Measurements from ENCODE around the gene CBL. TPM values are rescaled to one million over a fixed set of nuclear protein-coding genes. Genes with fewer than 3 reads are reported as not detected.
"Not testable (repeated sequence)": the region's sequence is repeated elsewhere in the genome, so short reads cannot be mapped to it uniquely, and the experiment has no call there.

Gene CBL
- 6.0 TPM for total RNA-seq
- 10 to 100 TPM in 6 of 8 donors, 1 to 10 TPM in 2; 8.7 to 15.0 (median 11.9) TPM for polyA plus RNA-seq (ENCODE audit: insufficient read depth in 1 of 8, insufficient read length in 8 of 8, low replicate concordance in 1 of 8)
- long read RNA-seq, donor 1, full-length matches to known transcripts = 1 of 1 reads
- long read RNA-seq, donor 1, partial matches to known transcripts = 0 of 1 reads
- long read RNA-seq, donor 1, other reads (novel, unspliced or antisense) = 0 of 1 reads
- long read RNA-seq, donor 2 = 0 reads
- long read RNA-seq, donor 3, full-length matches to known transcripts = 1 of 86 reads
- long read RNA-seq, donor 3, partial matches to known transcripts = 85 of 86 reads
- long read RNA-seq, donor 3, other reads (novel, unspliced or antisense) = 0 of 86 reads
- long read RNA-seq, donor 4 = 0 reads
- long read RNA-seq, donor 5, full-length matches to known transcripts = 1 of 1 reads
- long read RNA-seq, donor 5, partial matches to known transcripts = 0 of 1 reads
- long read RNA-seq, donor 5, other reads (novel, unspliced or antisense) = 0 of 1 reads
- long read RNA-seq, donor 6, full-length matches to known transcripts = 1 of 1 reads
- long read RNA-seq, donor 6, partial matches to known transcripts = 0 of 1 reads
- long read RNA-seq, donor 6, other reads (novel, unspliced or antisense) = 0 of 1 reads
- long read RNA-seq, donor 7, full-length matches to known transcripts = 1 of 1 reads
- long read RNA-seq, donor 7, partial matches to known transcripts = 0 of 1 reads
- long read RNA-seq, donor 7, other reads (novel, unspliced or antisense) = 0 of 1 reads
- long read RNA-seq, donor 8 = 0 reads
- long read RNA-seq, donor 9, partial matches to known transcripts = 62 of 62 reads
- long read RNA-seq, donor 9, other reads (novel, unspliced or antisense) = 0 of 62 reads
- long read RNA-seq, donor 10, full-length matches to known transcripts = 2 of 59 reads
- long read RNA-seq, donor 10, partial matches to known transcripts = 57 of 59 reads
- long read RNA-seq, donor 10, other reads (novel, unspliced or antisense) = 0 of 59 reads
- long read RNA-seq, donor 11, full-length matches to known transcripts = 1 of 58 reads
- long read RNA-seq, donor 11, partial matches to known transcripts = 48 of 58 reads
- long read RNA-seq, donor 11, other reads (novel, unspliced or antisense) = 9 of 58 reads

DNA sequence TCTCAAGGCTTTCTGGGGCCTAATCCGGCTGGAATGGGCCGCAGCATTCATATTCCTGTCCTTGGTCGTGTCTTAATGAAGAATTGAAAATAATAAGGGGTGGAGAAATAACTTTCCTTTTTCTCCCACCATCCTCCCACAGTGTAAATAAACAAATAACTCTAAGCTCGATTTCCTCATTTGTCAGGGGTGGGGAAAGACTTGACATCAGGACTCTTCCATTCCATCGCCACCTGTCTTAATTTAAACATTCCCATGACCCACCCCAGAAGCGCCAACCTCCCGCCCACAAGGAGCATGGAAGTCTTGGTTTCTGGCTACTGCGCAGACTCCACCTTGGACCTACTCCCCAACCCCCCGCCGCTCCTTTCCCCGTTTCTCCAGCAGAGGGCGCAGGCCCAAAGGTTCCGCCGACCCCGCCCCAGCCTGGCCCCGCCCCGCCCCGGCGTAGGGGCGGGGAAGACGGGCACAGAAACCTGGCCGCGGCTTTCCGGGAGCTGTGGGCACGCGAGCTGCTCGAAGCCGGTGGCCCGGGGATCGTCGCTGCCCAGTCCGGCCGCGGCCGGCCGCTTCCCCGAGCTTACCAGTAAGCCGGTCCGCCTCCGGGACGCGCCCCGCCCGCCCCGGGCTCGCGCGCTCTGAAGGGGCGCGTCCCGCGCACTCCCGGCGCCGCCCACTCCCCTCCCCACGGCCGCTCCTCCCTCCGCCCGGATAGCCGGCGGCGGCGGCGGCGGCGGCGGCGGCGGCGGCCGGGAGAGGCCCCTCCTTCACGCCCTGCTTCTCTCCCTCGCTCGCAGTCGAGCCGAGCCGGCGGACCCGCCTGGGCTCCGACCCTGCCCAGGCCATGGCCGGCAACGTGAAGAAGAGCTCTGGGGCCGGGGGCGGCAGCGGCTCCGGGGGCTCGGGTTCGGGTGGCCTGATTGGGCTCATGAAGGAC lies at the start of gene CBL:
Gene CBL, plus strand, starts transcription at position 766 of the 937 bp plus-strand sequence. Its CDS starts 79 bp downstream, at position 845.
- H3K27ac ChIP-seq (ENCODE audit: low read length) = peak within 1 kb of the TSS; percentile 91
- under 1% methylated on average over 71 of the region's 88 CpGs for WGBS (ENCODE audit: insufficient coverage)
- H3K27me3 ChIP-seq (ENCODE audit: control insufficient read depth, insufficient read depth, low read length) = no peaks in the 10 kb centered on the region
- peaks cover 13% of the 10 kb centered on the region for H3K4me1 ChIP-seq (ENCODE audit: control insufficient read depth, insufficient read depth, low read length)
- H3K36me3 ChIP-seq (ENCODE audit: control insufficient read depth, insufficient read depth, low read length) = no peaks in the 10 kb centered on the region
- H3K9me3 ChIP-seq (replicated peaks; ENCODE audit: control insufficient read depth, low read depth, low read length) = no peaks in the 10 kb centered on the region
- H3K4me3 ChIP-seq (ENCODE audit: low read length) = peak within 1 kb of the TSS; percentile 98
- peak; percentile 96 for DNase-seq

DNA sequence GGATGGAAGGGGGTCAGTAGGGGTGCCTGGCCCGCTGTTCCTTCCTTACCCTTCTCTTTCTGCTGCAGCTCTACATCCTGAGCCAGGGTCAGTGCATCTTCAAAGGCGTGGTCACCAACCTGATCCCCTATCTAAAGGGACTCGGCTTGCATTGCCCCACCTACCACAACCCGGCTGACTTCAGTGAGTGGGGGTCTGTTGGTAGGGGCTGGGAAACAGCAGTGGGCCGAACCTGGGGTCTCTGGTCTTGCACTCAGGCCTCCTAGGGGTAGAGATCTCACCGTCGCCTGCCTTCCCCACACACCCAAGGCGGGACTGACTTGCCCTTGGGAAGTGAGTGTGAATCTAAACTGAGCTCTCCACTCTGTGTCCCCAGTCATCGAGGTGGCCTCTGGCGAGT lies 49.6 kb upstream of the CBL start:
- no peaks in the 10 kb centered on the region for H3K4me1 ChIP-seq (ENCODE audit: control insufficient read depth, insufficient read depth, low read length)
- no peak overlapping the region for H3K4me3 ChIP-seq (ENCODE audit: low read length)
- H3K27ac ChIP-seq (ENCODE audit: low read length) = no peak overlapping the region
- DNase-seq = no peak
- H3K9me3 ChIP-seq (replicated peaks; ENCODE audit: control insufficient read depth, low read depth, low read length) = no peaks in the 10 kb centered on the region
- H3K36me3 ChIP-seq (ENCODE audit: control insufficient read depth, insufficient read depth, low read length) = no peaks in the 10 kb centered on the region
- peaks cover 13% of the 10 kb centered on the region for H3K27me3 ChIP-seq (ENCODE audit: control insufficient read depth, insufficient read depth, low read length)
- 100% methylated on average over 1 of the region's 10 CpGs for WGBS (ENCODE audit: insufficient coverage)

DNA sequence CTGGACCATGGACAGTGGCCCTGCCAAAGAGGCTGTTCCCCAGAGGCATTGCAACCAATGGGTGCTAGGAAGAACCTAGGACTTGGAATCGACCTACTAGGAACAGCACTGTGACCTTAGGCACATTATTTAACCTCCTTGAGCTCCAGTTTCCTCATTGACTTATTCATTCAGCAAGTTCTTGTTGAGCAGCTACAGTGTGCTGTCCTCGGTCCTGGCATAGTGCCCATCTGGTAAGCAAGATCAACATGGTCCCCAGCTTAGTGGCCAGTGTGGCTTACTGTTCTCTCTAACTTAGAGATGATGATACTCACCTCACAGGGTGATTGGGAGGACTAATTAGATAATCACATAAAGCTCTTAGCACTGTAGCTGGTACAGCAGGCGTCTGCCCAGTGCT lies 49.1 kb upstream of the CBL start:
- Histone ChIP-seq H3K27me3 (ENCODE audit: control insufficient read depth, insufficient read depth, low read length) (peaks cover 11% of the 10 kb centered on the region), H3K4me1 (ENCODE audit: control insufficient read depth, insufficient read depth, low read length) (no peaks in the 10 kb centered on the region), H3K36me3 (ENCODE audit: control insufficient read depth, insufficient read depth, low read length) (no peaks in the 10 kb centered on the region), H3K9me3 (replicated peaks; ENCODE audit: control insufficient read depth, low read depth, low read length) (no peaks in the 10 kb centered on the region), H3K4me3 (ENCODE audit: low read length) (no peak overlapping the region), H3K27ac (ENCODE audit: low read length) (no peak overlapping the region)
- WGBS (ENCODE audit: insufficient coverage) = 48% methylated on average over 2 of the region's 3 CpGs
- no peak for DNase-seq

DNA sequence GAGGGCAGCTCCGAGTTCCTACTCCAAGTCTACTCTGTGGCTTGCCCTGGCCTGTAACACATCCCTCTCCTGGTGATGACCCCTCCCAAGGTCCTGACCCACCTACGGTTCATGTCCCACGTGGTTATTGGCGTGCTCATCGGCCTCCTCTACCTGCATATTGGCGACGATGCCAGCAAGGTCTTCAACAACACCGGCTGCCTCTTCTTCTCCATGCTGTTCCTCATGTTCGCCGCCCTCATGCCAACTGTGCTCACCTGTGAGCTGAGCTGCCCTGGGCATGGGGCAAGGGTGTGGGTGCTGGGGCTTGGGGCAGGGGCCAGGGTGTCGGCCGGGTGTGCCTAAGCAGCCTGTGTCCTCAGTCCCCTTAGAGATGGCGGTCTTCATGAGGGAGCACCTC lies 47.7 kb upstream of the CBL start:
- Histone ChIP-seq H3K9me3 (replicated peaks; ENCODE audit: control insufficient read depth, low read depth, low read length) (no peaks in the 10 kb centered on the region), H3K36me3 (ENCODE audit: control insufficient read depth, insufficient read depth, low read length) (no peaks in the 10 kb centered on the region), H3K4me3 (ENCODE audit: low read length) (no peak overlapping the region), H3K27me3 (ENCODE audit: control insufficient read depth, insufficient read depth, low read length) (peaks cover 7% of the 10 kb centered on the region), H3K27ac (ENCODE audit: low read length) (no peak overlapping the region), H3K4me1 (ENCODE audit: control insufficient read depth, insufficient read depth, low read length) (no peaks in the 10 kb centered on the region)
- DNase-seq = no peak
- 88% methylated on average over 11 of the region's 13 CpGs for WGBS (ENCODE audit: insufficient coverage)

DNA sequence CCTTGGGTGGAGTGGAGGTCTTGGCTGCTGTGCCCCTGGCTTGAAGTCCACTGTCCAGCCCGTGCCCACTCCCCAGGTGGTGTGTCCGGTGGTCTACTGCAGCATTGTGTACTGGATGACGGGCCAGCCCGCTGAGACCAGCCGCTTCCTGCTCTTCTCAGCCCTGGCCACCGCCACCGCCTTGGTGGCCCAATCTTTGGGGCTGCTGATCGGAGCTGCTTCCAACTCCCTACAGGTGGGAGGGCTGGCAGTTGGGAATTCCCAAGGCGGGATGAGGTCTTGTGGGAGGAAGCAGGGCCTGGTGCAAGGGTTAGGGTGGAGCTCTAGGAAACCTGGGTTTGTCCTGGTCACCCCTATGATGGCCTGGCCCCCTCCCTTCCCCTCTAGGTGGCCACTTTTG lies 46.0 kb upstream of the CBL start:
- Histone ChIP-seq H3K36me3 (ENCODE audit: control insufficient read depth, insufficient read depth, low read length) (no peaks in the 10 kb centered on the region), H3K4me3 (ENCODE audit: low read length) (no peak overlapping the region), H3K4me1 (ENCODE audit: control insufficient read depth, insufficient read depth, low read length) (no peaks in the 10 kb centered on the region), H3K27ac (ENCODE audit: low read length) (no peak overlapping the region), H3K9me3 (replicated peaks; ENCODE audit: control insufficient read depth, low read depth, low read length) (no peaks in the 10 kb centered on the region), H3K27me3 (ENCODE audit: control insufficient read depth, insufficient read depth, low read length) (peaks cover 2% of the 10 kb centered on the region)
- no peak for DNase-seq
- 82% methylated on average over 8 of the region's 9 CpGs for WGBS (ENCODE audit: insufficient coverage)

DNA sequence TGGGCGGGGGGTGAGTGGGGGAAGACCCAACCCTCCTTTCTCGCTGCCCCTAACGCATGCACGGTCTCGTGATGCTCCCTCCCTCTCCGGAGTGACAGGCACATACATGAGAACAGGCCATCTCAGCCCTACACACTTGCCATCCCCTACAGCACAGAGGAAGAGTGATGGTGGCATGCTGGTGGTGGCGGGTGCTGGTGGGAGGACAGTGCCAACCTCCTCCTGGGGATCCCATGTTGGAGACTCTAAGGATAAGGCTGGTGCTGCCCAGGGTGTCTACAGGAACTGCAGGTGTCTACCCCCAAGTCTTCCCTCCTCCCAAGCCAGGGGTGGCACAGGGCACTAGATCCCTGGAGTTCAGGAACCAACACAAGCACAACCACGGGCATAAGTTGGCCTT lies 44.3 kb upstream of the CBL start:
- Histone ChIP-seq H3K27ac (ENCODE audit: low read length) (no peak overlapping the region), H3K36me3 (ENCODE audit: control insufficient read depth, insufficient read depth, low read length) (no peaks in the 10 kb centered on the region), H3K4me3 (ENCODE audit: low read length) (no peak overlapping the region), H3K4me1 (ENCODE audit: control insufficient read depth, insufficient read depth, low read length) (no peaks in the 10 kb centered on the region), H3K27me3 (ENCODE audit: control insufficient read depth, insufficient read depth, low read length) (peaks cover 2% of the 10 kb centered on the region), H3K9me3 (replicated peaks; ENCODE audit: control insufficient read depth, low read depth, low read length) (no peaks in the 10 kb centered on the region)
- 91% methylated on average over 4 of the region's 8 CpGs for WGBS (ENCODE audit: insufficient coverage)
- no peak for DNase-seq

DNA sequence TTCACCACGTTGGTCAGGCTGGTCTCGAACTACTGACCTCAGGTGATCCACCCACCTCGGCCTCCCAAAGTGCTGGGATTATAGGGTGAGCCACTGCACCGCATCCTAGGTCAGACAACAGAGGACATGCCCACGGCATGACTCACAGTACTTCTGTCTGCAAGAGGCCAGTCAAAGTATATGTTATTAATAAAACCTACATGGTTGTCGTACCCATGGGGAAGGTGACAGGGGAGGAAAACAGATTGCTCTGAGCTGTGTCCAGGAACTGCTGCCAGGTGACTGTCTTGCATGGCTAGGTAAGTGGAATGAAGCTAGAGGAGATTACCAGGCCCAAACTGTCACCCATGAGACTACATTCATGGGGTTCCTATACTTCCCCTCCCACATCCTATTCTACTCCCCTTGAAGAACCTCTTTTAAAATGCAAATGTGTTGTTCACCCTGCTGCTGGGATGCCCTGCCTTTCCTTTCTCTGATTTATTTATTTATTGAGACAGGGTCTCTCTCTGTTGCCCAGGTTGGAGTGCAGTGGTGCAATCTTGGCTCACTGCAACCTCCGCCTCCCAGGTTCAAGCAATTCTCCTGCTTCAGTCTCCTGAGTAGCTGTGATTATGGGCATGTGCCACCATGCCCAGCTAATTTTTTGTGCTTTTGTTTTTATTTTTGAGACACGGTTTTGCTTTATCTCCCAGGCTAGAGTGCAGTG lies 39.6 kb upstream of the CBL start:
- Histone ChIP-seq H3K27me3 (ENCODE audit: control insufficient read depth, insufficient read depth, low read length) (no peaks in the 10 kb centered on the region), H3K4me1 (ENCODE audit: control insufficient read depth, insufficient read depth, low read length) (peaks cover 14% of the 10 kb centered on the region), H3K4me3 (ENCODE audit: low read length) (no peak overlapping the region), H3K9me3 (replicated peaks; ENCODE audit: control insufficient read depth, low read depth, low read length) (no peaks in the 10 kb centered on the region), H3K27ac (ENCODE audit: low read length) (no peak overlapping the region), H3K36me3 (ENCODE audit: control insufficient read depth, insufficient read depth, low read length) (no peaks in the 10 kb centered on the region)
- DNase-seq = no peak
- 67% methylated on average over 5 of the region's 8 CpGs for WGBS (ENCODE audit: insufficient coverage)

DNA sequence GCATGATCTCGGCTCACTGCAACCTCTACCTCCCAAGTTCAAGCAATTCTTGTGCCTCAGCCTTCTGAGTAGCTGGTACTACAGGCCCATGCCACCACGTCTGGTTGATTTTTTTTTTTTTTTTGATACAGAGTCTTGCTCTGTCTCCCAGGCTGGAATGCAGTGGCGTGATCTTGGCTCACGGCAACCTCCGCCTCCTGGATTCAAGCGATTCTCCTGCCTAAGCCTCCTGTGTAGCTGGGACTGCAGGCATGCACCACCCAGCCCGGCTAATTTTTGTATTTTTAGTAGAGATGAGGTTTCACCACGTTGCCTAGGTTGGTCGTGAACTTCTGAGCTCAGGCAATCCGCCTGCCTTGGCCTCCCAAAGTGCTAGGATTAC lies 39.1 kb upstream of the CBL start:
- 60% methylated on average over 8 of the region's 10 CpGs for WGBS (ENCODE audit: insufficient coverage)
- H3K27me3 ChIP-seq (ENCODE audit: control insufficient read depth, insufficient read depth, low read length); H3K9me3 ChIP-seq (replicated peaks; ENCODE audit: control insufficient read depth, low read depth, low read length); H3K27ac ChIP-seq (ENCODE audit: low read length); H3K4me3 ChIP-seq (ENCODE audit: low read length); DNase-seq; H3K36me3 ChIP-seq (ENCODE audit: control insufficient read depth, insufficient read depth, low read length): not testable (repeated sequence)
- peaks cover 14% of the 10 kb centered on the region for H3K4me1 ChIP-seq (ENCODE audit: control insufficient read depth, insufficient read depth, low read length)

DNA sequence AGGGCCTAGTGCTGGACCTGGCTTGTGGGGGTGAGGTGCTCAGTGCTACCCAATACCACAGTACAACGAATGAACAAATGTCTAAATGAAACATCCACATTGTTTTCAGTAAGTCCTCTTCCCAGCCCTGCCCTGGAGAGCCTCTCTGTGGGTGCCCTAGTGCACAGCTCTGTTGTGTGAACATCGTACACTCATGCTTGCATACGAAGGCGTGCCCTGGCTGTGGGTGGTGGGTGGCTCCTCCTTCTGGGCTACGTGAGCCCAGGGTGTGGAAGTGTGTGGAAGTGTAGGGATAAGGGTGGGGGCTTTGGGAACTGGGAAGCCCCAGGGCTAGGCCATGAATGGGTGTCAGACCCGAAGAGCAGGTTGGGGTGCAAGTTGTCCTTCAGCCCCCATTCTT lies 38.2 kb upstream of the CBL start:
- Histone ChIP-seq H3K4me3 (ENCODE audit: low read length) (no peak overlapping the region), H3K9me3 (replicated peaks; ENCODE audit: control insufficient read depth, low read depth, low read length) (no peaks in the 10 kb centered on the region), H3K36me3 (ENCODE audit: control insufficient read depth, insufficient read depth, low read length) (no peaks in the 10 kb centered on the region), H3K4me1 (ENCODE audit: control insufficient read depth, insufficient read depth, low read length) (peaks cover 14% of the 10 kb centered on the region), H3K27me3 (ENCODE audit: control insufficient read depth, insufficient read depth, low read length) (no peaks in the 10 kb centered on the region), H3K27ac (ENCODE audit: low read length) (no peak overlapping the region)
- DNase-seq = no peak
- 90% methylated on average over 2 of the region's 6 CpGs for WGBS (ENCODE audit: insufficient coverage)
